ENCODE data around the gene JUNB. TPM values are rescaled to one million over a fixed set of nuclear protein-coding genes. Genes with fewer than 3 reads are reported as not detected.

JUNB gene
- total and polyA plus RNA-seq, 2 of the 13 experiments (the other 11 are each of a cell fraction or from before 2014, with no cell fraction given) = 7.7 to 8.2 TPM

- TF ChIP-seq PAXIP1 (CRISPR knock-in tag; conservative IDR thresholded peaks at IDR 0.05) (no peak), ZNF639 (CRISPR knock-in tag; conservative IDR thresholded peaks at IDR 0.05) (no peak), SNAPC4 (CRISPR knock-in tag; IDR thresholded peaks at IDR 0.05) (no peak), PAWR (CRISPR knock-in tag; IDR thresholded peaks at IDR 0.05; ENCODE audit: borderline replicate concordance) (no peak), MED13 (CRISPR knock-in tag; IDR thresholded peaks at IDR 0.05) (no peak), CEBPG (CRISPR knock-in tag; IDR thresholded peaks at IDR 0.05) (no peak), NFYC (CRISPR knock-in tag; IDR thresholded peaks at IDR 0.05) (no peak), RCOR2 (CRISPR knock-in tag; IDR thresholded peaks at IDR 0.05) (no peak), IRF2 (CRISPR knock-in tag; IDR thresholded peaks at IDR 0.05) (peak; percentile 57; the same call in 1 of the 2 replicates), ATF7 (IDR thresholded peaks at IDR 0.05) (no peak), ATF7 (CRISPR knock-in tag; IDR thresholded peaks at IDR 0.05) (no peak), NCOA1 (CRISPR knock-in tag; IDR thresholded peaks at IDR 0.05) (no peak), NCOR1 (IDR thresholded peaks at IDR 0.05; ENCODE audit: borderline replicate concordance, low read length) (no peak), SAP130 (CRISPR knock-in tag; IDR thresholded peaks at IDR 0.05; ENCODE audit: low read depth) (peak; percentile 38; the same call in 1 of the 2 replicates), ZNF773 (CRISPR knock-in tag; IDR thresholded peaks at IDR 0.05; ENCODE audit: borderline replicate concordance) (no peak), MED1 (CRISPR knock-in tag; IDR thresholded peaks at IDR 0.05) (peak; percentile 61), KAT8 (CRISPR knock-in tag; IDR thresholded peaks at IDR 0.05) (peak; percentile 29; the same call in 1 of the 2 replicates), EEA1 (CRISPR knock-in tag; IDR thresholded peaks at IDR 0.05; ENCODE audit: borderline replicate concordance) (no peak), HCFC1 (IDR thresholded peaks at IDR 0.05; ENCODE audit: low read depth, low read length) (no peak), ZNF275 (CRISPR knock-in tag; IDR thresholded peaks at IDR 0.05; ENCODE audit: borderline replicate concordance) (no peak)
Observed at GRCh38 chr19:12777217-12778016, 13.9 kb upstream of the JUNB start (continued).

Measured in HepG2 (cell line).